Activated T-cell treated with anti-CD3 and anti-CD28 coated beads for 24 hours (primary cell): Measurements from ENCODE around the gene SMTNL2.
"Not testable (repeated sequence)": the region's sequence is repeated elsewhere in the genome, so short reads cannot be mapped to it uniquely, and the experiment has no call there.

Experiments used
- DNase-seq: peaks from one replicate; pipeline ENCODE4 v3.0.0-alpha.2; 2020; ENCODE audit warnings: low read depth

Gene SMTNL2

DNA sequence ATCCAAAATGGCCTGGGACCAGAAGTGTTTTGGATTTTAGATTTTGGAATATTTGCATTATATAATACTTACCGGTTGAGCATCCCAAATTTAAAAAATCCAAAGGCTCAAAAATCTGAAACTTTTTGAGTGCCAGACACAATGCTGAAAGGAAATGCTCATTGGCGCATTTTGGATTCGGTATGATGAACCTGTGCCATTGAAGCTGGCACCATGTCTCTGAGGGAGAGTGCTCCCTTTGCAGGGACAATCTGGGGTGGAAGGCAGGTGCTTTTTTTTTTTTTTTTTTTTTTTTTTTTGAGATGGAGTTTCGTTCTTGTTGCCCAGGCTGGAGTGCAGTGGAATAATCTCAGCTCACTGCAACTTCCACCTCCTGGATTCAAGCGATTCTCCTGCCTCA lies 17.7 kb downstream of the SMTNL2 start:
- DNase-seq: no peak

DNA sequence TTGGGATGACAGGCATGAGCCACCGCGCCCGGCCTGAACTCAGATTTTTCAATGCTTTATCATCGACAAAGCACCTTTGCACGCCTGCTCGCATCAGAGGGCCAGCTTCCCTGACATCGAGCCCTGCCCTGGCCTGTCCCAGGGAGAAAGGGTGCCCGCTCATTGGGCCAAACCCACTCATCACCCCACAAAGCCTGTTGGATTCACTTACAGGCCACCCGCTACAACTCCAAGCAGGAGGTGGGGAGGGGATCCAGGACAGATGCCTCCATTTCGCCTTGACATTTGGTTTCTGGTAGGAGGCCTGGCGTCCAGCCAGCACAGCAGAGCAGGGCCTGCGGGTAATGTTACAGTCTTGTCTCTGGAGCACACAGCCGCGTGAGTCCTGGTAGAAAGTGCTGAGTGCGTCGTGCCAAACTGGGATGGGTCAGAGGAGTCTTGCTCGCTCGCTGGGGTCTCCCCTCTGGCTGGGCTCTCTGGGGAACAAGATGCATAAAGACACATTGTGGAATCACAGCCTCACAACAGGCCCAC lies 19.8 kb downstream of the SMTNL2 start:
- DNase-seq: no peak

DNA sequence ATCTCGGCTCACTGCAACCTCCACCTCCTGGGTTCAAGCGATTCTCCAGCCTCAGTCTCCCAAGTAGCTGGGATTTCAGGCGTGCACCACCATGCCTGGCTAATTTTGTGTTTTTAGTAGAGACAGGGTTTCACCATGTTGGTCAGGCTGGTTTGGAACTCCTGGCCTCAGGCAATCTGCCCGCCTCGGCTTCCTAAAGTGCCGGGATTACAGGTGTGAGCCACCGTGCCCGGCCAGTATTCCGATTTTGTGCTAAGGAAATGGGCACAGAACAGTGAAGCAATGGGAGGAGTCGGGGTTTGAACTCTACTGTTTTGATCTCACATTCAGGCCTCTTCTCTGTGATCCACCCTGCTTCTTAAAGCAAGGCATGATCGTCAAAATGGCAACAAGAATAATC lies 20.4 kb downstream of the SMTNL2 start:
- not testable (repeated sequence) for DNase-seq

- DNase-seq: no peak
These were observed 21.5 kb downstream of the SMTNL2 start for GRCh38 chr17:4605826-4606225.

DNA sequence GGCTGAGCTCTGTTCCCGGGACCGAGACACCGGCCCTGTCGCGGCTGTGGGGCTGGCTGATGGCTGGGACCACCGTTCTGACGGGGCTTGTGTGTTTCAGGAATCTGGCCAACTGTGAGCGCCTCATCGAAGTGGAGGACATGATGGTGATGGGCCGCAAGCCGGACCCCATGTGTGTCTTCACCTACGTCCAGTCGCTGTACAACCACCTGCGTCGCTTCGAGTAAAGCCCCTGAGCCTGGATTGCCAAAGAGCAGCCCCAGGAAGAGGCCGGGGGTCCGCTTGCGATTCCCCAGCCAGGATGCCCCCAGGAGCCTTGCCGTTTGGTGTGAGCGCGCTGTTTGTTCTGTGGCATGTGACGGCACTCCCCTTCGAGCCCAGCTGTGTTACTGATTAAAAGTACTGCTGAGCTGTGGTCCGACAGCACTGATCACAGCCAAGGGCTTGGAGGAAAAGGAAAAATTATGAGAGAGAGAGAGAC lies 23.0 kb downstream of the SMTNL2 start:
- no peak for DNase-seq

DNA sequence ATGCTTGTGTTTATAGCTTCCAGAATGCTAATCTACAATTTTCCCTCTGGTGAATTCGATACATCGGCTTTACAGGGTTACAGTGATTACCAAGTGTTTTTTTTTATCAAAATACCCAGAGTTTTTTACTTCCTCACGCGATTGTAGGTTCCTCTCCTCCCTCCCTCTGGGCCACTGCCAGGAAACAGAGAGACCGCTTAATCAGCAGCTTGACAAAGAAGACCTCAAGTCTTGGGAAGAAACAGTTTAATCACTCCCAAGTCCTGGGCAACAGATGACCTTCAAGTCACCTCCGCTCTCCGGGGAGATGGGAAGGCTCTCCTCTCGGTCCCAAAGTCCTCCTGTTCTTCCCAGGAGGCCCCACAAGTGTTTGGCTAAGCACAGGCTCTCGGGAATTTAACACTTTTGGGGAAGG lies 23.5 kb downstream of the SMTNL2 start:
- no peak for DNase-seq

DNA sequence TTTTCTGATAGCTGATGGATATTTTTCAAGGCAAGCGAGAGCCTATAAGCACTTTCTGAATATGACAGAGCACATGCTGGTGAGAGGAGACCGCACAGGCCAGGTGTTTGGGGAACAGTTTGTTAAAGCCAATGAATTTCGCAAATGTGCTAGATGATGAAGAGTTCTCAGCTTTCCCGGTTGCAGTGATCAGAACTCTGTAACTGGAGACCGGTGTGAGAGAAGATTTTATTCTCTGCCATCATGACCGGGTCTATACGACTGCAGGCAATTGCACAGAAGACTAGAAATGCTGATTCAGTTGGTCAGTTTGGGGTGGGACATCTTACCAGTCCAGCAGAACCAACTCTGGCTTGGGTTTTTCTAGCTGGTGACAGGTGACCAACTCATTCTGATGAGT lies 25.4 kb downstream of the SMTNL2 start:
- DNase-seq: no peak

GRCh38 chr17:4610162-4610561 lies 25.8 kb downstream of the SMTNL2 start:
- no peak for DNase-seq

GRCh38 chr17:4610656-4611055 lies 26.3 kb downstream of the SMTNL2 start:
- DNase-seq: no peak

DNA sequence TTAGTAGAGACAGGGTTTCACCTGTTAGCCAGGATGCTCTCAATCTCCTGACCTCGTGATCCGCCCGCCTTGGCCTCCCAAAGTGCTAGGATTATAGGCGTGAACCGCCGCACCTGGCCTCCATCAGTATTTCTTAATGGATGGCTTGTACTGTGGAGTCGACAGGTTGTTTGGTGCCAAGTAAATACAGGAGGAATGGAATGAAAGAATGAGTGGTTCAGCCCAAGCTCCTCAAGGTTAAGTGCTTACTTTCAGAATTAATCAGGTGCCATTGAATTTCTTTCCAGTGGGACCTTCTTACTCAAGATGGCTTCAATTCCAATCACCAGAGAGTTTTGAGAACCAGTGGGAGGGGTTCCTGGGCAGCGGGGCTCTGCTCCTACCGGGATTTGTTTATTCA lies 32.1 kb downstream of the SMTNL2 start:
- DNase-seq: no peak

GRCh38 chr17:4617090-4617489 lies 32.8 kb downstream of the SMTNL2 start:
- no peak for DNase-seq

GRCh38 chr17:4617590-4618351 lies 33.4 kb downstream of the SMTNL2 start:
- DNase-seq: no peak

DNA sequence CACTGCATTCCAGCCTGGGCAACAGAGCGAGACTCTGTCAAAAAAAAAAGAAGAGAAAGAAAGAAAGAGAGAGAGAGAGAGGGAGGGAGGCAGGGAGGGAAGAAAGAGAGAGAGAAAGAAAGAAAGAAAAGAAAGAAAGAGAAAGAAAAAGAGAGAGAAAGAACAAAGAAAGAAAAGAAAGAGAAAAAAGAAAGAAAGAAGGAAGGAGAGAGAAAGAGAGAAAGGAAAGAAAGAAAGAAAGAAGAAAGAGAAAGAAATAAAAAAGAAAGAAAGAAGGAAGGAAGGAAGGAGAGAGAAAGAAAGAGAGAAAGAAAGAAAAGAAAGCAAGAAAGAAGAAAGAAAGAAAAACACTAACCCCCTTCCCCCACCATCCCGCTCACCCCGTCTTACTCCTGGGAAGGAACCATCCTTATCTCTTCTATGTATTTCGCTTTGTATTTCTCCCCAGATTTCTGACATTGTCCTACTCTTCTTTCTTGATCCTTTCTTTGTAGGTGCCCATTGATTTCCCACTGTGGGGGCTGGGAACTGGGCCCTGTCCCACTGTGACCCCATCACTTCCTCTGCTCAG lies 36.3 kb downstream of the SMTNL2 start:
- DNase-seq: no peak

DNA sequence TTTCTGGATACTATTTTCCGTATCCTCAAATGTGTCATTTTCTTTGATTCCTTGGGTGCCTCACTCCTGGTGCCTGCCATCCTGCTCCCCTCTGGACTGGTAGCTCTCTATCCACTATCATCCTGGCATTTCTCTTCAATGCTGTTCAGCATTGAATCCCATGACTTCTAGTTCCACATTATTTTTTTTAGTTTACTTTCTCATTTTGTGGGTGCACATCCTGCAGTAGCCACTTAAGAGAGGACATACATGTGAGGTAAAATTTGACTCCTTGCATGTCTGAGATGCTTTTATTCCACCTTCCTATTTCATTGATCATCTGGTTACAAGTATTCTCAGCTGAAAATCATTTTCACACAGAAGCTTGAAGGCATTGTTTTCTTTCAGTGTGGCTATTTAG lies 38.0 kb downstream of the SMTNL2 start:
- DNase-seq: no peak

DNA sequence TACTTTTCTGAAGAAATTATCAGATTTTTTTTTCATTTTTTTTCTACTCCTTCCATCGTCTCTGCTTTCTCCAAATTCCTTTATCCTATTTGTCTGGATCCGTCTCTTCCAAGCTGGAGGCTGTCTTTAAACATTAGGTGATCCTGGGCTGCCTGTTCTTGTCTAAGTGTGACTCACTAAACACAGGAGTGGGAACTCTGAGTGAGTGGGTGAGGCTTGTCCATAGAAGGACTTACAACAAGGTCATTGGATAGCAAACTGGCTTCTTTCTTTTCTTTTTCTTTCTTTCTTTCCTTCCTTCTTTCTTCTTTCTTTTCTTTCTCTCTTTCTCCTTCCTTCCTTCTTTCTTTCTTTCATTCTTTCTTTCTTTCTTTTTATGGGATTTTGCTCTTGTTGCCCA lies 38.9 kb downstream of the SMTNL2 start:
- DNase-seq: no peak

GRCh38 chr17:4624451-4624911 lies 40.2 kb downstream of the SMTNL2 start:
- DNase-seq: not testable (repeated sequence)

- DNase-seq: no peak
These were observed 40.9 kb downstream of the SMTNL2 start for GRCh38 chr17:4625181-4625617.

- no peak for DNase-seq
These were observed 42.5 kb downstream of the SMTNL2 start for GRCh38 chr17:4626734-4627256.

- DNase-seq: no peak
These were observed 47.1 kb downstream of the SMTNL2 start for GRCh38 chr17:4631431-4631830.

DNA sequence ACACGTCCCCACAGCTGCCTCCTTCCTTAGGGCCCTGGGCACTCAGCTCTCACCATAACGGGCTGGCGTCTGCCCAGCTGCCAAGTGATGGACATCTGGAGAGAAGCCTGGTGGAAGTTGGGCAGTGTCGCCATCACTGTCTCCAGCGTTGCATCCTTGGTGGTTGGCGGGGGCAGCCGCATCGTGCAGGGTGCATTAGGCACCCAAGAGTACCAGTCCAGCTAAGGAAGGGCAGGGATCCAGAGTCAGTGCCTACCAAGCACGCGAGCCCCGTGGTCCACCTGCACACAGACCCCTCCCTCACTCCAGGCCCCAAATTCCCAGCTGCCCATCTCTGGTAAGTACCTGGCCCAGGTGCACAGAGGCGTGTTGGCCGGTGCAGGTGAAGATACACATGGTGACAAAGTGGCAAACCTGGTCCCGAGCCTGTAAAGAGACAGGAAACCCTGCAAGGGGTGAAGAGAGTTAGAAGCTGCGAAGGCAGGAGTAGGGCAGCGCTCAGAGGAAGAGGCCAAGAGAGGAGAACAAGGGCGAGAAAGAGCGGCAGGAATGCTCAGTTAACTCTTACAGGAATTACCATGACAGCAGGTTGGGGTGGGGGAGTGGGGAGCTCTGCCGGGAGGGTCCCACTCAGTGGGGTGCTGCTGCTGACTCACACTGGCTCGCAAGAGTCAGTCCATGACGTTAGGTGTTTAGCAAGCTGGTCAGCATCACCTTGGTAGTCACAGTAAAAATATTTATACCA lies 47.7 kb downstream of the SMTNL2 start:
- no peak for DNase-seq

GRCh38 chr17:4632581-4632920 lies 48.2 kb downstream of the SMTNL2 start:
- DNase-seq: no peak

- no peak for DNase-seq
These were observed 49.3 kb downstream of the SMTNL2 start for GRCh38 chr17:4633643-4634042.

GRCh38 chr17:4634976-4635375 lies 50.6 kb downstream of the SMTNL2 start:
- no peak for DNase-seq
